Stimulated activated effector memory CD8-positive, alpha-beta T cell treated with anti-CD3 and anti-CD28 coated beads, Interleukin-12 subunit alpha, Interleukin-12 subunit beta, amount 100 ng/mL, for 72 hours (primary cell): ENCODE results near the gene SYT9.

Experiments
- ATAC-seq: fragments of 150-1000 bp; cut with Tn5 transposase; 2 replicates; pipeline ENCODE4 v1.10.0; 2021
- DNase-seq, 2 donors: peaks; one replicate each; pipeline ENCODE4 v3.0.0; 2021 to 2022; ENCODE audit warnings: low spot score in 2 of 2
- H3K27ac Mint-ChIP-seq: one replicate; pipeline ENCODE4 v1.8.0; 2022; ENCODE audit warnings: mild to moderate bottlenecking, mixed read lengths
- H3K36me3 Mint-ChIP-seq: one replicate; pipeline ENCODE4 v1.8.0; 2022; ENCODE audit warnings: mild to moderate bottlenecking, mixed read lengths
- H3K4me1 Mint-ChIP-seq: one replicate; pipeline ENCODE4 v1.8.0; 2022; ENCODE audit warnings: mixed read lengths
- H3K4me3 Mint-ChIP-seq: one replicate; pipeline ENCODE4 v1.8.0; 2022; ENCODE audit warnings: mild to moderate bottlenecking, mixed read lengths
- H3K9me3 Mint-ChIP-seq: one replicate; pipeline ENCODE4 v1.8.0; 2022; ENCODE audit warnings: mixed read lengths

The SYT9 gene

GRCh38 chr11:7418906-7419305 is 167.2 kb downstream of the SYT9 start:
- no peaks in the 10 kb centered on the region for H3K9me3 Mint-ChIP-seq
- H3K4me3 Mint-ChIP-seq: no peak overlapping the region
- DNase-seq (no peak), ATAC-seq (no peak)
- no peaks in the 10 kb centered on the region for H3K36me3 Mint-ChIP-seq
- H3K27ac Mint-ChIP-seq: no peak overlapping the region
- peaks cover 6% of the 10 kb centered on the region for H3K4me1 Mint-ChIP-seq

- H3K27ac Mint-ChIP-seq: no peak overlapping the region
- no peaks in the 10 kb centered on the region for H3K36me3 Mint-ChIP-seq
- H3K9me3 Mint-ChIP-seq: no peaks in the 10 kb centered on the region
- peaks cover 6% of the 10 kb centered on the region for H3K4me1 Mint-ChIP-seq
- H3K4me3 Mint-ChIP-seq: no peak overlapping the region
- DNase-seq: no peak
- ATAC-seq: no peak
These were observed 169.4 kb downstream of the SYT9 start for GRCh38 chr11:7421136-7421535.

- DNase-seq: no peak
- Mint-ChIP-seq H3K4me1 (peaks cover 6% of the 10 kb centered on the region), H3K36me3 (no peaks in the 10 kb centered on the region), H3K4me3 (no peak overlapping the region), H3K27ac (no peak overlapping the region), H3K9me3 (no peaks in the 10 kb centered on the region)
- ATAC-seq: peak; percentile 52
These were observed 171.0 kb downstream of the SYT9 start for GRCh38 chr11:7422544-7423331.

GRCh38 chr11:7423946-7424345 is 172.2 kb downstream of the SYT9 start:
- Mint-ChIP-seq H3K9me3 (no peaks in the 10 kb centered on the region), H3K4me3 (no peak overlapping the region), H3K36me3 (no peaks in the 10 kb centered on the region), H3K4me1 (peaks cover 6% of the 10 kb centered on the region), H3K27ac (no peak overlapping the region)
- DNase-seq: no peak
- no peak for ATAC-seq

- no peak overlapping the region for H3K4me3 Mint-ChIP-seq
- H3K27ac Mint-ChIP-seq: no peak overlapping the region
- DNase-seq (no peak), ATAC-seq (no peak)
- peaks cover 6% of the 10 kb centered on the region for H3K4me1 Mint-ChIP-seq
- H3K9me3 Mint-ChIP-seq: no peaks in the 10 kb centered on the region
- no peaks in the 10 kb centered on the region for H3K36me3 Mint-ChIP-seq
These were observed 176.0 kb downstream of the SYT9 start for GRCh38 chr11:7427733-7428132.

- H3K27ac Mint-ChIP-seq: no peak overlapping the region
- peaks cover 2% of the 10 kb centered on the region for H3K4me1 Mint-ChIP-seq
- no peaks in the 10 kb centered on the region for H3K36me3 Mint-ChIP-seq
- no peaks in the 10 kb centered on the region for H3K9me3 Mint-ChIP-seq
- no peak overlapping the region for H3K4me3 Mint-ChIP-seq
- ATAC-seq (no peak), DNase-seq (no peak)
These were observed 176.5 kb downstream of the SYT9 start for GRCh38 chr11:7428196-7428595.

- H3K9me3 Mint-ChIP-seq: no peaks in the 10 kb centered on the region
- ATAC-seq (no peak), DNase-seq (no peak)
- H3K27ac Mint-ChIP-seq: no peak overlapping the region
- no peaks in the 10 kb centered on the region for H3K36me3 Mint-ChIP-seq
- no peak overlapping the region for H3K4me3 Mint-ChIP-seq
- H3K4me1 Mint-ChIP-seq: no peaks in the 10 kb centered on the region
These were observed 178.8 kb downstream of the SYT9 start for GRCh38 chr11:7430496-7430895.

GRCh38 chr11:7435176-7435575 is 183.5 kb downstream of the SYT9 start:
- DNase-seq: no peak
- Mint-ChIP-seq H3K9me3 (no peaks in the 10 kb centered on the region), H3K36me3 (no peaks in the 10 kb centered on the region), H3K4me3 (no peak overlapping the region), H3K4me1 (peaks cover 13% of the 10 kb centered on the region), H3K27ac (no peak overlapping the region)
- ATAC-seq: no peak

- Mint-ChIP-seq H3K4me3 (peak overlapping the region; percentile 35), H3K4me1 (peaks cover 13% of the 10 kb centered on the region), H3K9me3 (no peaks in the 10 kb centered on the region), H3K27ac (peak overlapping the region; percentile 89), H3K36me3 (no peaks in the 10 kb centered on the region)
- DNase-seq (no peak), ATAC-seq (no peak)
These were observed 184.4 kb downstream of the SYT9 start for GRCh38 chr11:7436146-7436545.

- Mint-ChIP-seq H3K4me1 (peaks cover 13% of the 10 kb centered on the region), H3K9me3 (no peaks in the 10 kb centered on the region), H3K4me3 (peak overlapping the region; percentile 35), H3K36me3 (no peaks in the 10 kb centered on the region), H3K27ac (peak overlapping the region; percentile 89)
- DNase-seq (no peak), ATAC-seq (peak; percentile 69)
These were observed 185.0 kb downstream of the SYT9 start for GRCh38 chr11:7436657-7437056.

- no peak overlapping the region for H3K4me3 Mint-ChIP-seq
- ATAC-seq (no peak), DNase-seq (no peak)
- H3K4me1 Mint-ChIP-seq: peaks cover 13% of the 10 kb centered on the region
- H3K9me3 Mint-ChIP-seq: no peaks in the 10 kb centered on the region
- H3K27ac Mint-ChIP-seq: peak overlapping the region; percentile 1
- no peaks in the 10 kb centered on the region for H3K36me3 Mint-ChIP-seq
These were observed 186.0 kb downstream of the SYT9 start for GRCh38 chr11:7437696-7438095.

GRCh38 chr11:7439746-7440320 is 188.1 kb downstream of the SYT9 start:
- ATAC-seq: no peak
- no peak overlapping the region for H3K27ac Mint-ChIP-seq

GRCh38 chr11:7442588-7443215 is 191.0 kb downstream of the SYT9 start:
- no peaks in the 10 kb centered on the region for H3K9me3 Mint-ChIP-seq
- no peak overlapping the region for H3K27ac Mint-ChIP-seq
- ATAC-seq: peak; percentile 75
- no peaks in the 10 kb centered on the region for H3K4me1 Mint-ChIP-seq
- no peak overlapping the region for H3K4me3 Mint-ChIP-seq
- peak; percentile 63 to 86 for DNase-seq
- no peaks in the 10 kb centered on the region for H3K36me3 Mint-ChIP-seq

More at GRCh38 chr11:7439746-7440320, 188.1 kb downstream of the SYT9 start:
- no peak for DNase-seq
- peaks cover 13% of the 10 kb centered on the region for H3K4me1 Mint-ChIP-seq
- no peaks in the 10 kb centered on the region for H3K9me3 Mint-ChIP-seq
- no peak overlapping the region for H3K4me3 Mint-ChIP-seq
- H3K36me3 Mint-ChIP-seq: no peaks in the 10 kb centered on the region

GRCh38 chr11:7444091-7444981 is 192.6 kb downstream of the SYT9 start:
- ATAC-seq (no peak), DNase-seq (no peak)
- Mint-ChIP-seq H3K9me3 (no peaks in the 10 kb centered on the region), H3K27ac (no peak overlapping the region), H3K4me3 (no peak overlapping the region), H3K4me1 (no peaks in the 10 kb centered on the region), H3K36me3 (no peaks in the 10 kb centered on the region)

- Mint-ChIP-seq H3K36me3 (no peaks in the 10 kb centered on the region), H3K4me1 (no peaks in the 10 kb centered on the region), H3K9me3 (no peaks in the 10 kb centered on the region), H3K27ac (peak overlapping the region; percentile 32), H3K4me3 (no peak overlapping the region)
- ATAC-seq (no peak), DNase-seq (no peak)
These were observed 193.9 kb downstream of the SYT9 start for GRCh38 chr11:7445564-7445963.
